HG03196 (cell line): Measurements from ENCODE around the gene PDIA5.
A peak's percentile ranks its signal among the peaks of the same experiment; 100 is the strongest.

Experiments used
- ATAC-seq: cut with Tn5 transposase; IDR thresholded peaks from one replicate; pipeline ENCODE4 v1.9.1; 2021; ENCODE audit not compliant: unreplicated experiment

Gene PDIA5

GRCh38 chr3:123039178-123039577, 27.6 kb upstream of the PDIA5 start:
- ATAC-seq, result no peak

- no peak for ATAC-seq
These were observed 24.4 kb upstream of the PDIA5 start for GRCh38 chr3:123042413-123042812.

GRCh38 chr3:123044981-123045763, 21.7 kb upstream of the PDIA5 start:
- ATAC-seq, result no peak

GRCh38 chr3:123046262-123047061, 20.4 kb upstream of the PDIA5 start:
- ATAC-seq, result no peak

- no peak for ATAC-seq
These were observed 19.8 kb upstream of the PDIA5 start for GRCh38 chr3:123047062-123047319.

GRCh38 chr3:123048480-123049237, 18.2 kb upstream of the PDIA5 start:
- no peak for ATAC-seq

- no peak for ATAC-seq
These were observed 16.2 kb upstream of the PDIA5 start for GRCh38 chr3:123050666-123051065.

- ATAC-seq, result no peak
These were observed 13.7 kb upstream of the PDIA5 start for GRCh38 chr3:123053107-123053506.

GRCh38 chr3:123054109-123054778, 12.6 kb upstream of the PDIA5 start:
- ATAC-seq, result no peak

GRCh38 chr3:123054931-123055330, 11.9 kb upstream of the PDIA5 start:
- no peak for ATAC-seq

- no peak for ATAC-seq
These were observed 11.5 kb upstream of the PDIA5 start for GRCh38 chr3:123055352-123055751.

GRCh38 chr3:123058505-123058904, 8.3 kb upstream of the PDIA5 start:
- ATAC-seq, result no peak

- no peak for ATAC-seq
These were observed 6.8 kb upstream of the PDIA5 start for GRCh38 chr3:123060054-123060453.

GRCh38 chr3:123061856-123062255, 5.0 kb upstream of the PDIA5 start:
- ATAC-seq, result no peak

GRCh38 chr3:123063034-123063433, 3.8 kb upstream of the PDIA5 start:
- ATAC-seq, result no peak

GRCh38 chr3:123064506-123064905, 2.3 kb upstream of the PDIA5 start:
- no peak for ATAC-seq

- no peak for ATAC-seq
These were observed 1.9 kb upstream of the PDIA5 start for GRCh38 chr3:123064914-123065313.

- ATAC-seq, result no peak
These were observed 278 bp upstream of the PDIA5 start for GRCh38 chr3:123066599-123066895.

- peak; percentile 18 for ATAC-seq
These were observed 1.1 kb downstream of the PDIA5 start for GRCh38 chr3:123067689-123068600.

- ATAC-seq, result no peak
These were observed 2.0 kb downstream of the PDIA5 start for GRCh38 chr3:123068601-123069381.
